GM21529 (cell line): ENCODE results near the gene PLEKHA1.

Experiments
- ATAC-seq: cut with Tn5 transposase; IDR thresholded peaks from one replicate; pipeline ENCODE4 v1.9.1; 2021; ENCODE audit not compliant: unreplicated experiment

Gene PLEKHA1

GRCh38 chr10:122459561-122460273 is 85.2 kb downstream of the PLEKHA1 start:
- ATAC-seq, result no peak

GRCh38 chr10:122460891-122461293 is 86.4 kb downstream of the PLEKHA1 start:
- ATAC-seq, result no peak

- no peak for ATAC-seq
Measured at GRCh38 chr10:122461367-122461728, 86.8 kb downstream of the PLEKHA1 start, which contains the start of gene HTRA1. Gene HTRA1, plus strand, starts transcription at chr10:122461553. Its CDS starts 100 bp downstream, at chr10:122461653.

GRCh38 chr10:122461729-122462532 is 87.4 kb downstream of the PLEKHA1 start:
- ATAC-seq, result no peak

- ATAC-seq, result no peak
Measured at GRCh38 chr10:122462533-122463465, 88.3 kb downstream of the PLEKHA1 start.

- ATAC-seq, result no peak
Measured at GRCh38 chr10:122463466-122464249, 89.2 kb downstream of the PLEKHA1 start.

GRCh38 chr10:122464250-122464510 is 89.7 kb downstream of the PLEKHA1 start:
- ATAC-seq, result no peak

- no peak for ATAC-seq
Measured at GRCh38 chr10:122464586-122464985, 90.1 kb downstream of the PLEKHA1 start.

- no peak for ATAC-seq
Measured at GRCh38 chr10:122465401-122466040, 91.0 kb downstream of the PLEKHA1 start.

- no peak for ATAC-seq
Measured at GRCh38 chr10:122466951-122467381, 92.5 kb downstream of the PLEKHA1 start.

GRCh38 chr10:122467701-122468100 is 93.2 kb downstream of the PLEKHA1 start:
- no peak for ATAC-seq

- ATAC-seq, result no peak
Measured at GRCh38 chr10:122468307-122468925, 93.9 kb downstream of the PLEKHA1 start.

GRCh38 chr10:122468926-122469781 is 94.6 kb downstream of the PLEKHA1 start:
- ATAC-seq, result no peak

GRCh38 chr10:122469848-122470247 is 95.3 kb downstream of the PLEKHA1 start:
- no peak for ATAC-seq

GRCh38 chr10:122471531-122472177 is 97.1 kb downstream of the PLEKHA1 start:
- no peak for ATAC-seq

- ATAC-seq, result no peak
Measured at GRCh38 chr10:122473116-122473515, 98.6 kb downstream of the PLEKHA1 start.

GRCh38 chr10:122474131-122474818 is 99.8 kb downstream of the PLEKHA1 start:
- no peak for ATAC-seq

- ATAC-seq, result no peak
Measured at GRCh38 chr10:122475100-122475499, 100.6 kb downstream of the PLEKHA1 start.
